GM19397 (cell line): Measurements from ENCODE around the gene CTAG1A.
"Not testable (repeated sequence)": the region's sequence is repeated elsewhere in the genome, so short reads cannot be mapped to it uniquely, and the experiment has no call there.

Experiments used
- ATAC-seq: cut with Tn5 transposase; IDR thresholded peaks from one replicate; pipeline ENCODE4 v1.9.1; 2021; ENCODE audit warnings: mild to moderate bottlenecking, moderate library complexity; ENCODE audit not compliant: unreplicated experiment

The CTAG1A gene

GRCh38 chrX:154570361-154570760 is 14.6 kb upstream of the CTAG1A start:
- ATAC-seq: not testable (repeated sequence)

GRCh38 chrX:154573061-154573460 is 11.9 kb upstream of the CTAG1A start:
- not testable (repeated sequence) for ATAC-seq

GRCh38 chrX:154575076-154575475 is 9.9 kb upstream of the CTAG1A start:
- not testable (repeated sequence) for ATAC-seq

- ATAC-seq: not testable (repeated sequence)
Measured at GRCh38 chrX:154582994-154583393, 1.9 kb upstream of the CTAG1A start.

GRCh38 chrX:154590415-154590814 is 5.5 kb downstream of the CTAG1A start:
- not testable (repeated sequence) for ATAC-seq

GRCh38 chrX:154592505-154592904 is 7.6 kb downstream of the CTAG1A start:
- no peak for ATAC-seq

GRCh38 chrX:154593201-154593600 is 8.3 kb downstream of the CTAG1A start:
- no peak for ATAC-seq

GRCh38 chrX:154594491-154594890 is 9.6 kb downstream of the CTAG1A start:
- ATAC-seq: no peak

GRCh38 chrX:154595559-154596249 is 10.8 kb downstream of the CTAG1A start:
- no peak for ATAC-seq

GRCh38 chrX:154596290-154596929 is 11.5 kb downstream of the CTAG1A start:
- no peak for ATAC-seq

GRCh38 chrX:154597221-154597620 is 12.3 kb downstream of the CTAG1A start:
- ATAC-seq: no peak

GRCh38 chrX:154598656-154599055 is 13.7 kb downstream of the CTAG1A start:
- ATAC-seq: no peak

GRCh38 chrX:154599531-154599930 is 14.6 kb downstream of the CTAG1A start:
- ATAC-seq: no peak

- no peak for ATAC-seq
Measured at GRCh38 chrX:154600759-154601374, 15.9 kb downstream of the CTAG1A start.

GRCh38 chrX:154602226-154602625 is 17.3 kb downstream of the CTAG1A start:
- ATAC-seq: no peak

- no peak for ATAC-seq
Measured at GRCh38 chrX:154602766-154603437, 18.0 kb downstream of the CTAG1A start.

GRCh38 chrX:154603438-154604430 is 18.8 kb downstream of the CTAG1A start:
- ATAC-seq: no peak

- ATAC-seq: no peak
Measured at GRCh38 chrX:154605566-154605965, 20.6 kb downstream of the CTAG1A start.

GRCh38 chrX:154607370-154607769 is 22.4 kb downstream of the CTAG1A start:
- no peak for ATAC-seq

- not testable (repeated sequence) for ATAC-seq
Measured at GRCh38 chrX:154607976-154608375, 23.0 kb downstream of the CTAG1A start.
